HG02885 (cell line): ENCODE measurements around the gene RARG.
A peak's percentile ranks its signal among the peaks of the same experiment; 100 is the strongest.

Experiments
- ATAC-seq: cut with Tn5 transposase; IDR thresholded peaks from one replicate; pipeline ENCODE4 v1.9.1; 2021; ENCODE audit warnings: mild to moderate bottlenecking; ENCODE audit not compliant: unreplicated experiment, poor library complexity

The RARG gene

DNA sequence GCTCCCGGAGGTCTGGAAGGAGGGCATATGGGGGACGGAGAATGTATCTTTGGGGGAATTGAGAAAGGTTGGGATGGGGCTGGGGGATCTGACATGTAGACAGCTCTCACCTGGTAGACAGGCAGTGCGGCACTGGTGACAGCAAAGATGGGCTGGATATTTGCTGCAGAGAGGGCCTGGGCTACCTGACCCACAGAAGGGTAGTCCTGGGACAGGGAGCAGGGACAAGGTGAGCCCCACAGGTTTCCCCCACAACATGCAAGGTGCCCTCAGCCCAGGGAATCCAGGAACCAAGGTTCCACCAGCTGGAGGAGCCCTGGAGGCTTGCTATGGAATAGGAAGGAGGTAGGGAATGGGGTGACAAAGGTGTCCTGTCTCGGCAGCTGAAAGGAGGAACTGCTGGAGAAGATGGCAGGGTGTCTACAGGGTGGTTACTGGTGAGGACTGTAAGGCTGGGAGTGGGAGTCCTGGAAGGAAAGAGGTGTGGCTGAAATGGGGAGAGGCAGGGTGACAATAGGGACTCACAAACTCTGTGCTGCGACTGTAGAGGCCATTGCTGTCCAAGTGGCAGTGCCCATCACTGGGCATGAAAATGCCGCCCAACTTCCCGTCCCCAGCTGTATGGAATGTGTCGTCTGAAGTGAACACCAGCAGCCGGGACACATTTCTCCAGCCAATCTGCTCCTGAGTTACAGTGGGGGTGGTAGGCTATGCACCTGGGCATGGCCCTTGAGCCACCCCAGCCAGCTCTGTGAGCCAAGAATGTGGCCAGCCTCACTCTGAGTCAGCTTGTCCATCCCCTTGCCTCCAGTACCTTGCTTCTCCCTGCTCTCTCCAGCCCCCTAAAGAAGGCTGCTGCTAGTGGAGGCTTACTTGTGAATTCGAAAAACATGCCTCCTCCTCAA is 36.2 kb downstream of the RARG start:
- ATAC-seq = no peak

DNA sequence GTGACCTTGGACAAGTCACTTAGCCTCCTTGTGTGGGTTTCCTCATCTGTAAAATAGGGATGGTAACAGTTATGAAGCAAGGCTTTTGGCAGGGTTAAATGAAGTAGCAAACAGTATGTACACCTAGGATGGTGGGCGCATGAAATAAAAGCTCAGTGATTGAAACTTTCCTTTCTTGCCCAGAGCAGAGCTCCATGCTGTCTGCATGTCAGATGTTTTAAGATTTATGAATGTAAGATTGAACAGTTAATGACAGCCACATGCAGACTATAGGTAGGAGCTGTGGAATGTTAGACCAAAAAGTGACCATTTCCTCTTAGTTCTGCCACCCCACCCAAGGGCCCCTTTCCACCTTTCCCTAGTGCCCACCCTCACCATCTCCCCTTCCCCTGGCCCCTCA is 37.0 kb downstream of the RARG start:
- ATAC-seq = no peak

DNA sequence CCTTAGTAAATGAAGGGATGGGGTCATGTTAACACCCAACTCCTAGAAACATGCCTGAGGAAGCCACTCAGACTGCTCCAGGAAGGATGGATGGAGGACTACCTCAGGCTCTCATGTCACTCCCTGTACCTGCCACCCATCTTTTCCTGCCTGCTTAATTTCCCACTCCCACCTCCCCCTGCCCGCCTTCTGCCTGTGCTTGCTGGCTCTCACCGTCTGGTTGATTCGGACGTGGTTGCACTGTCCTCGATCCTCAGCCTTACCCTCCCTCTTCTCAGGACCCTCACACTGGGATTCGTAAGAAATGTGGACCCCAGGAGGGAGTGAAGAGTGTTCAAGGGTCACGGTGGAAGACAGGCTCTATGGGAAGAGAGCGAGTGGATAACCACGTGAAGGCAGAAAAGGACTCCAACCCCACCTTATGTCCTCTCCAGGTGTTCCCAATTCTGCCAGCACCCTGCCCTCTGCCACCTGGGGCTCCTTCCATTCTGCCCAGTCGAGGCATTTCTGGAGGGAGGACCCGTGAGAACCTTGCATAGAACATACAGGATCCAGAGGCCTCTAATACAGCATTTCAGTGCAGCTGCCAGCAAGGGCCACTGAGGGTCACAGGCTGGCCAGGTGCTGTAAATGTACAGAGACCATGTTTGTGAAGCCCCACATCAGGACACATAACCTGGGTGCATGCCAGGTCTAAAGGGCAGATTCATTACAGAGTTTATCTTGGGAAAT is 37.9 kb downstream of the RARG start:
- no peak for ATAC-seq

DNA sequence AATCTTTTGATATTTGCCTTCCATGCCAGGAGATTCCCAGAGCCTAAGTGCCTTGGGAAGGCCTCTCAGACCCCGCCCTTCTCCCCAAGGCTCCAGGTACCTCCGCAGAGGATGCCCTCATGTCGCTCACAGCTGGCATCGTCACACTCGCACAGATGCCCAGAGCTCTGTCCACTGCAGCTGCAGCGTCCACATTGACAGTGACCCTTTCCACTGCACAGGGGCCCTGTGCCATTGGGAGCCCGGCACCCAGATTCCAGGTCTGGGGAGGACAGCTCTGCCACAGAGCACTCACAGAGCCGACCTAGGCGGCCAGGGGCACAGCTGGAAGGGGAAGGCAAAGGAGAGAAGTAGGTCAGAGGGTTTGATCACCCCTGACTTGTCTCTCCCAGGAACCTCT is 39.0 kb downstream of the RARG start:
- no peak for ATAC-seq

DNA sequence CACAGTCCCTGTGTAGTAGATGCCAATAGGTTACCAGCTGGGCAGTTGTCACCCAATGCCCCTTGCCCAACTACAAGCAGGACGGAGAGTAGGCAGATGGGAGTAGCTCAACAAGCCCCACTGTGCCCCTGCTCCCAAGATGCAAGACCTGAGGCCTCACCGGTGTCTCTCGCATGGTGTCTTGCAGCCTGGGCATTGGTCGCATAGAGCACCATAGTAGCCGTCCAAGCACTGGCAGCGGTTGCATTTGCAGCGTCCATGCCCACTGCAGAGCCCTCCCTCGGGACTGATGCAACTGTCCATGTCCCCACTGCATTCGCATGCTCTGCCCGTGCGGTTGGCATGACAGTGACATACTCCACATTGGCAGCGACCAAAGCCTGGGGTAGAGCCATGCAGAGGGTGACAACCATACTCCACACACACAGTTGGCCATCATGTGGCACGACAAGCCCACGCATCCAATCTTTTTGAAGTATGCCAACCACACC is 39.4 kb downstream of the RARG start:
- no peak for ATAC-seq

DNA sequence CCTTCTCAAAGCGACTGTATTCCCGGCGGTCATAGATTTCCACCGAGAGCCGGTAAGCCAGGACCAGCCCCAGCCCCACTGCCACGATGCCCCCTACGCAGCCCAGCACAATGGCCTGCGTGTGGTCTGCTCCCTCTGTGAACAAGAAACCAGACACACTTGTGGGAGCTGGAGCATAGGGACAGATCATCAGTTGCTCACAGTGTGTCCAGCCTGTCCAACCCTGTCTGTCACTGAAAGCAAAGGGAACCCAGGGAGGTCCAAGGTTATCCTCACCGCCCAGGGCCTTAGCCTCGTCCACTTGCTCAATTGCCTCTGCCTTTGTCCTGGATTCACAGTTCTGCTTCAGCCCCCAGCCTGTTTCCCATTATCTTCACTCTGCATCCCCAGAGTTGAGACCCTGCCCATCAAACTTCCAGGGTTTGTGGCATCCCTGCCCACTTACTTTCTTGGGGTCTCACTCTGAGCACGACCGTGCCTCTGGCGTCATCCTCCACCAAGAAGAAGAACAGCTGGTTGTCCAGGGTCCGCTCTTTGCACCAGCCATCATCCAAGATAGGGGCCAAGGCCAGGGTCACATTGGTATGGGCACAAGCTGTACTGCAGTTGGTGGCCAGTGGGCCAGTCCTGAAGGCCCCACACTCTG is 40.0 kb downstream of the RARG start:
- ATAC-seq = no peak

DNA sequence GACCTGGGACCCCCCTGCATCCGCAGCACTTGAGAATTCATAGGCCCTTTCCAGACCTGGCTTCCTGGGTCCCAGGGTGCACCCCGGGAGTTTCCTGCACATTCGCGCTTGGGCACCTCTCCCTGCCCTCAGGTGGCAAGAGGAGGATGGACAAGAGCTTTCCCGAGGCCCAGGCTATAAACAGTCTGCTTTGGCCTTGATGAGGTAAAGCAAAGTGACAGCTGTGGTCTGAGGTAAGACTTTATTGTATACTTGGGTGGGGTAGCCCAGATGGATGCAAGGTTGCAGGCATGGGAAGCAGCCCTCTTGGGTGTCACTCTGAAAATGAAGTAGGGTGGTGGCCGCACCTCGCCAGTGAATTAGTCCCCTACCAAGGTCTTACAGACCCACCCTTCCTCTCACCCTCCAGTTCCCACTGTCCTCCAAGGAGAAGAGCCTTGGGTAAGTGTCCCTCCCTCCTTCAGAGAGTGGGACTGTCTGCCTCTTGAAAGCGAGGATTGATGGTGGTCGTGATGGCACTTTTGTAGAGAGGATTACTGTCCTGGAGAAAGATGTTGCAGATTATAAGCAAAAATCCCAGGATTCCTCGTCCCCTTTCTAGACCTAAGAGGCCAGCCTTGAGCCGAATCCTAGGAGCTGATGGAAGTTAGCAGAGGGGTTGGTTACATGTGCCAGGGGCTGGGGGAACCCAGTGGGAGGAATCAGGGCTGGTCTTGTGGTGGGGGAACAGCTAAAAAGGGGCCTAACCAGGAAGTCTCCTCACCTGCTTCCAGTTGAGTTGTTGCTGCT is 40.7 kb downstream of the RARG start:
- no peak for ATAC-seq

DNA sequence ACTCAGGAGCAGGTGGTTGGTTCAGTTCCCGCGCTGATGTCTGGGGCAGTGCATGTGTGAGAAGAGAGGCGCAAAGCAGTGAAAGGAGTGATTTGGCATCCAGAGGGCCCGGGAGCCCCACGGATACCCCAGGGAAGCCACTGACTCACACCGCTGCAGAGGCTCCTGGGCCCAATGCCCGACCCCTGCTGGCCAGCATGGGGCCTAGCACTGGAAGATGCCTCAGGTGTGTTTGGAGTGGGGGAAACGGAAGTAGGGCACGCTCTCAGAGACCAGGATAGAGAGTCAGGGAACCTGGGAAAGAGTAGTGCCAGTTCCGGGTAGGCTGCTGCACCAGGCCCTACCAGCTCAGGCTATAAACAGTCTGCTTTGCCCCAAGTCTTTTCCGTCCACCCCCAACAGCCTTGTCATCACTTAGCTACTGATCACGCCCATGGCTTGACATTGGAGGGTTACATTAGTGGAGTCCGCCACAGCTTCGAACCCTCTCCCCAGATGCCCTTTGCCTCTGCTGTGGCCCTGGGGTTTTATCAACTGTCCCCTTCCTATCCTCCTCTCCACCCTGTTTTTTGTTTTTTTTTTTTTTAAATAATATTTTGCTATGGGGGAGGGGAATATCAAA is 41.8 kb downstream of the RARG start:
- ATAC-seq = peak; percentile 63

DNA sequence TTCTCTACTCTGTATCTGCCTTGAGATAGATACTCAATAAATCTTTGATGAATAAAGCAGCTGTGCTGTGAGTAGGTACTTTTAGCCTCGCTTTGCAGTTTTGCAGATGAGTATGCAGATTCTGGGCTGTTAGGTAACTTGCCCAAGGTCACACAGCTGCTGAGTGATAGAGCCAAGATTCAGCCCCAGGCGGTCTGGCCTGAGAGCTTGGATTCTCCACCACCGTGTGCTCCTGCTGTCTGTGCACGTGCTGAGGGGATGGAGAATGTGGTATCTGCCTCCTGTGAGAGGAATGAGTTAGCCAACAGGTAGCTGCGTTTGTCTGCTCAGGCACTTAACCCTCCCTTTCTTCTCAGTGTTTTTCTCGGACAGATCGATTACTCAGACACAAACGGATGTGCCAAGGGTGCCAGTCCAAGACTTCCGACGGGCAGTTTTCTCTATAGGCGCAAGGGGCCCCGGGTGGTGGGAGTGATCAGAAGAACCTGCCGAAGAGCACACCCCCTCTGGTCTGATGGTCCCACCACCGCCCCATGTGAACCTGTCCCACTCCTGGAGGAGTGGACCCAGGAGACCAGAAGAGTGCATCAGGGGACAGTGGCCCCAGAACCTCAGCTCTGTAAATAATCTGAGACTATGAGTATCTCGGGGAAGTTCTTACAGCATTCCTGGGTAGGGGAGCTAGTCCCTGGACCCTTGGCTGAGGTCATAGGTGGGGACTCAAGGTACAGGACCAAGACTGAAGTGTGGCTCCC is 44.7 kb downstream of the RARG start:
- no peak for ATAC-seq

DNA sequence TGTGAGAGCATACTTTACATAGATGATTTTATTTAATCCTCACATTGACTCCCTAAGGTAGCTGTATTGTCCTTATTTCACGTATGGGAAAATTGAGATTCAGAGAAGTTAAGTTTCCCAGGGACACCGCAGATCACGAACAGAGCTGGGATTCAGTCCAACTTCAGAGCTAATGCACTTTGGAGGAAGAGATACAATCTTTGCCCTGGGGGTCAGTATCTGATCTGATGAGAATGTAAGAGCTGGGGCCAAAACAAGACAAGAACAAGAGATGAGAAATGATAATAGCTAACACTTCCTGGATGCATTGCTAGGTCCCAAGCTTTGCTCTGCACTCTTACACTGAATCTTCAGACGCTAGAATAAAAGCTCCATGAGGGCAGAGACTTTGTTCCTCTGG is 45.3 kb downstream of the RARG start:
- no peak for ATAC-seq

DNA sequence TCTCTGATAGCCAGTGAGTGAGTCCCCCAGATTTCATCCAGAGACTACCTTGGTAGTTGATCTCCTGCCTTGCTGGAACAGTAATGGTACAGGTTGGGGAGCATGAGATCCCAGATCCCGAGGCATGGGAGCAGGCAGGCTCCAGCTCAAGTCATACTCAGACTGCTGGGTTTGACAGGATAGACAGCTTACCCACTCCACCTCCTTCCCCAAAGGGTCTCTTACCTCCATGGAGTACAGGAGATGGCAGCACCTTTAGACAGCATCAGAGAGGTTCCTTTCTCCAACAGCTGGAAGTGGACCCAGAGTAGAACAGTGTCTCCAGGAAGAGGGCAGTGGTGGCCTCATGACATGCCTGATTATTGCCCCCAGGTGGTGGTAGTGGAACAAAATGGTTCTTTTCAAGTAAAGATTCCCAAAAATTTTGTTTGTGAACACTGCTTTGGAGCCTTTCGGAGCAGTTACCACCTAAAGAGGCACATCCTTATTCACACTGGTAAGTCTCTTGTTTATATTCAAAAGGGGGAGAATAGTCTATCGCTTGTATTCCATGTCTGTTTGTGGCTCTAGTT is 46.3 kb downstream of the RARG start:
- no peak for ATAC-seq

DNA sequence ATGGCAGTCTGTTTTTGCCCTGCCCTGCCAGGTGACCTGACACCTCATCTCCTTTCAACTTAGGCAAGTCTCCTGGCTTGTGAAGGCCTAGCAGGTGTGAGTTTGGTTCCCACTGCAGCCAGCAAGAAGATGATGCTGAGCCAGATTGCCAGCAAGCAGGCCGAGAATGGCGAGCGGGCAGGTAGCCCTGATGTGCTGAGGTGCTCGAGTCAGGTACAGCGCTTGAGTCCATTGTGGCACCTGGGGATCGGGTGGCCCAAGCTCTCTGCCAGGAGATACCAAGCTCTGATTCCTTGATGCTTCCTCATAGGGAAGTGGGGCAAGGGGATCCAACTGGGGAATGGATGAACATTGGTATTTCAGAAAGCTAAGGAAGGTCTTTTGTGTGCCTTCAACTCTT is 47.2 kb downstream of the RARG start:
- no peak for ATAC-seq

DNA sequence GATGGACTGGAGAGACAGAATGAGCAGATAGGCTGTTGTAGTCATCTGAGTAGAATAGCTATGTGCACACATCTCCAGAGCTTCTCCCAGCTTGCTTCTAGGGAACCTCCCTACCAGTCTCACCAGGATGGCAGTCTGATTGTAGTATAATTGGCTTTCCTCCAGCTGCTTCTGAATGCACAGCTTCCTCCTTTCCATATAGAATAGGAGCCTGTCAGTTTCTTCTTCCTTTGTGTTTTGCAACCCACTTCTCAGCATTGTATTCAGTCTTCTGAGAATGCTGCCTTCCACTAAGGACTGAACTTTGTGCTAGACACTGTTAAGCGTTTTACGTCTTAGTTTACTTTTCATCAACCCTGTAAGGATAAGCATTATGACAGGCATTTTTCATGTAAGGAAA is 49.1 kb downstream of the RARG start:
- ATAC-seq = no peak

DNA sequence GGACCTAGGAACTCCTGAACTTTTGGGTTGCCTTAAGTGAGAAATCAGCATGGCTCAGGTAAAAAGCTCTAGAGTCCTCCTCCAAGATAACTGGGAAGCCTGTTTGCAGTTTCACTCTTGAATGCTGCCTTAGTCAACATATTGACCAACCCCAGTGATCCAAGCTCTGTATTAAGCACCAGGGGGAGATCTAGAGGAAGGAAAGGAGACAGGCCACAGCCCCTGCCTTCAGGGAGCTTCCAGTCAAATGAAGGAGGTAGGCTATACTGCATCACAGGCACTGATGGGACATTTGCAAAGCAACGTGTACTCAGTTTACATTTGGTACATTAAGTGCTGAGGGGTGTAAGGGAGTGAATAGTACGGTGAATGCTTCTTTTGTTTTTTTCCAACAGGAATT is 50.1 kb downstream of the RARG start:
- no peak for ATAC-seq

DNA sequence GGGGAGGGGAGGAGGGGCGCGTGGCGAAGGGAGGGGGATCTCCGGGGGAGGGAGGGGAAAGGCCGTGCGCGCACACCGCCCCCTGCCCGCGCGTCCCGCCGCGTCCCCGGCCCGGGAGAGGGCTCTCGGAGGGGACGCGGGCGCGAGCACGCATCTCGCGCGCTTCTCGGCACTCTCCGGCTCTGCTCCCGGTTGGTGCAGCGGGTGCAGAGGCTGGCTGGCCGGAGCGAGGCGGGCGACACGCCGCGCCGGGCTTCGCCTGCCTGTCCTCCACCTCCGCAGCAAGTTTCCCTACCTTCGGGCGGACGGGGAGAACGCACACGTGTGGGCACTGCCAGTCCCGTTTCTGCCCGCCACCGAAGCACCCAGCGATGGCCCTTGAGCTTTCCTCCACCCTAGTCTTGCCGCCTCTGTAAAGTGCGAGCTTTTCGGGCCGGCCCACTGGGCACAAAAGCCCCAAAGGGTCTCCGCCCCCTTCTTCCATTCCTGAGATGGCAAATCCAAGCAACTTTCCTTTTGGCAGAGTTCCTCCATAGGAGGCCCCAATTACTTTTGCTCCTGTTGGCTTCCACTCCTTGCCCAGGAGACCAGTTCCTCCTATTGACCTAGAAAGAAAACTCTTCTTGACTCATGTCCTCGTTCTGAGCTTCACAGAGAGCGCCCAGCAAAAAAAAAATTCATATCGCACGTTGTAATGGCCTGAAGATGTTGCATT is 50.9 kb downstream of the RARG start:
- peak; percentile 47 for ATAC-seq

DNA sequence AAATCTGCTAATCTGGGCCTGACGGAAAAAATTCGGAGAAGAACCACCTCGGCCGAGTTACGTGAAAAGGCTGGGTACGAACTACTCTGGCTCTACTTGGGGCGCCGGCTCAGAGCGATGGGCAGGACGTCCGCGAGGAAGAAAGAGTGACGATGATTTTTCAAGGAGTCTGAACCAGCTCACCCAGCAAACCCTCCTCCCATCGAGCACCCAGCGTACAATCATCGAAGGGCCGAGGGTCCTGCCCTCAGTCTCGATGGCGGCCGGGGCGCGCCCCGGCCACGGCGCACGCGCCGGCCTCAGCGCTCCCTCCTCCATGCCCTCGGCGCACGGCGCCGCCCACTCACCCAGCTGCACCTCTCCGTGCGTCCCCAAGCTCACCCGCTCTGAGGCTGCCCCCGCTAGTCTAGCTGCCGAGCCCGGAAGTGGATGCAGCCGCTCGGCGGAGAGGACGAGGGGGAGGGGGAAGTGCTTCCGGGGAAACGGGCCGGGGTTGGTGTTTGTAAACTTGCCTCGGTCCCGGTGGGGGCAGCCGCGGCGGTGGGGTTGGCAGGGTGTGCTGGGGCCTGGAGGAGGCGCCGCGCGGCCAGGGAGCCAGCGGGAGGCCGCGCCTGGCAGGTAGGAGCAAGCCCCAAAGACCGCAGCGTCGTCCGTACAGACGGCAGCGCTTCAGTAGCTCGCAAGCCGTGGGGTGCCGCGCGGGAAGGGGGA is 51.6 kb downstream of the RARG start, which contains the start of the genes CSAD and ZNF740:
Gene CSAD (minus strand): TSS at position 706 of the 711 bp plus-strand sequence. CDS start 7,455 bp downstream, outside the sequence.
Gene ZNF740 (plus strand): TSS at position 503 of the 711 bp plus-strand sequence. CDS start 1,262 bp downstream, outside the sequence.
- peak; percentile 92 for ATAC-seq

DNA sequence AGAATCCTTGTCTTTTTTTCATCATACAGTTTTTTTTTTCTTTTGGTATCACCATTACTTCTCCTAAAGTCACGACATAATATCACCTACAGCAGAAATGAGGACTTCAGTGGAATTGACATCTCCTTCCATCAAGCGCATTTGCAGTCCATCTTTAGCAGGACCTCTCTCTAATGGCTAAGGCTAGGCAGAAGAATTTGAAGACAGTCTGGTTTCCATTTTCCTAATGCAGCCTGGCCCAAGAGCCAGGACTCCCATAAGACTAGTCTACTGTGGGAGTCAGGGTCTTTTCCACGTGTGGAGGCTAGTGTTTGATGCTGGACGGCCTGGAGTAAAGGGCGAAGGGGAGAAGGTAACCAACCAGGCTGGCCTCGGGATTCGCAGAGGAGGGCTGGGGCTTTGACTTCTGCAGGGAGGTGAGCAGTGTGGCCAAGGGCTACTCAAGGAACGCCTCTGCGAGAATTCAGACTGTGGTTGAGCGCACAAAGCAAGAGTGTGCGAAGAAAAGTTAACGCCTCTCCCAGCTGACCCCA is 52.3 kb downstream of the RARG start:
- peak; percentile 19 for ATAC-seq
